Measurements from ENCODE around the gene INSR. TPM values are rescaled to one million over a fixed set of nuclear protein-coding genes. Genes with fewer than 3 reads are reported as not detected.
A peak's percentile ranks its signal among the peaks of the same experiment; 100 is the strongest.

Gene INSR
- total and polyA plus RNA-seq, 10 of the 15 experiments (the other 5 are each of a cell fraction or from before 2014, with no cell fraction given) = 4.2 to 34.9 (median 13.6) TPM

DNA sequence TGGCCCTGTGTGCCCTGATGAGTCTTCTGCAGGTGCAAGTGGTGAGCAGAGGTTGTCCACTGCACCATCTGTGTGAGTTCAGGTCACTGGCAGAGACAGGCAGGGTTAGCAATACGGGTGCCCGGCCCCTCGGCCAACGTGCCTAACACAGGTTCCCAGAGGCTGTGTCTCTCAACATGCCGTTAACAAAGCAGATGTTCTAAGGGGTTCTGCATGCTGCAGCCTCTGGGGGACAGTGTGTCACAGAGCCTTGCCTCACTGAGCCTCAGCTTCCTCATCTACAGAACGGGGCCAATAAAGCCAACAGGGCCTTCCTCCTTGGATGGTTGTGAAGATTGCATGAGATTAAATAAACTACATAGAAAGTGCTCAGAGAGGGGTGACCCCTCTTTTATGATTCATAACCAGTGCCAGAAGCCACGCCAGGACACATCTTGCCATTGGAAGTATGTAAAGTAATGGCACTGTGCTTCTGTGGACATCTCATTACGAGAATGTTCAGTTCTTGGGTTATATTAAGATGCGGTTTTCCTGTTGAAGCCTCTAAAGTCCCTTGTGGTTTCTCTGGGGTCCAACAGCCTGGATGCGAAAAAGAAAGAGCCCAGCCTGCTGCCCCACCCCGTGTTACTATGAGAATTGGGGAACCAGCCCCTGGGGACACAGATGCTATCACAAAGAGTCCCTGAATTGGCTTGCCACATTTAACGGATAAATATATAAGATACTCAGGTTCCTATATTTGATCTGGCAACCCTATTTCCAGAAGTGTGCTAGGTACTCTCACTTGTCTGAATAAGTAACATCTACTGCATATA lies 43.4 kb upstream of the INSR start (continued):
- TF ChIP-seq ESRRA (IDR thresholded peaks at IDR 0.05; ENCODE audit: low read length) = peak; percentile 71; the same call in 1 of the 2 replicates
- no peak for TF ChIP-seq HCFC1 (IDR thresholded peaks at IDR 0.05; ENCODE audit: low read length)
- TF ChIP-seq, protein P1, sequence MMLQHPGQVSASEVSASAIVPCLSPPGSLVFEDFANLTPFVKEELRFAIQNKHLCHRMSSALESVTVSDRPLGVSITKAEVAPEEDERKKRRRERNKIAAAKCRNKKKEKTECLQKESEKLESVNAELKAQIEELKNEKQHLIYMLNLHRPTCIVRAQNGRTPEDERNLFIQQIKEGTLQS (IDR thresholded peaks at IDR 0.05; ENCODE audit: borderline replicate concordance, extremely low read depth, low read depth, low read length) = no peak
- no peak for TF ChIP-seq KAT2A (conservative IDR thresholded peaks at IDR 0.05; ENCODE audit: control insufficient read depth, low read depth, low read length)
- peak; percentile 63; the same call in 1 of the 2 replicates for TF ChIP-seq LARP7 (IDR thresholded peaks at IDR 0.05)
- TF ChIP-seq, protein P2, sequence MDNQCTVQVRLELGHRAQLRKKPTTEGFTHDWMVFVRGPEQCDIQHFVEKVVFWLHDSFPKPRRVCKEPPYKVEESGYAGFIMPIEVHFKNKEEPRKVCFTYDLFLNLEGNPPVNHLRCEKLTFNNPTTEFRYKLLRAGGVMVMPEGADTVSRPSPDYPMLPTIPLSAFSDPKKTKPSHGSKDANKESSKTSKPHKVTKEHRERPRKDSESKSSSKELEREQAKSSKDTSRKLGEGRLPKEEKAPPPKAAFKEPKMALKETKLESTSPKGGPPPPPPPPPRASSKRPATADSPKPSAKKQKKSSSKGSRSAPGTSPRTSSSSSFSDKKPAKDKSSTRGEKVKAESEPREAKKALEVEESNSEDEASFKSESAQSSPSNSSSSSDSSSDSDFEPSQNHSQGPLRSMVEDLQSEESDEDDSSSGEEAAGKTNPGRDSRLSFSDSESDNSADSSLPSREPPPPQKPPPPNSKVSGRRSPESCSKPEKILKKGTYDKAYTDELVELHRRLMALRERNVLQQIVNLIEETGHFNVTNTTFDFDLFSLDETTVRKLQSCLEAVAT (IDR thresholded peaks at IDR 0.05) = peak; percentile 95
- TF ChIP-seq CEBPB (IDR thresholded peaks at IDR 0.05; ENCODE audit: borderline replicate concordance in 1 of 2, low read depth in 2 of 2, low read length in 2 of 2) = peak in 1 of 2 experiments; percentile 71; a peak in 1 of 4 replicates
- TF ChIP-seq CBFB (IDR thresholded peaks at IDR 0.05; ENCODE audit: low read depth) = peak; percentile 99
- TF ChIP-seq, protein P3, sequence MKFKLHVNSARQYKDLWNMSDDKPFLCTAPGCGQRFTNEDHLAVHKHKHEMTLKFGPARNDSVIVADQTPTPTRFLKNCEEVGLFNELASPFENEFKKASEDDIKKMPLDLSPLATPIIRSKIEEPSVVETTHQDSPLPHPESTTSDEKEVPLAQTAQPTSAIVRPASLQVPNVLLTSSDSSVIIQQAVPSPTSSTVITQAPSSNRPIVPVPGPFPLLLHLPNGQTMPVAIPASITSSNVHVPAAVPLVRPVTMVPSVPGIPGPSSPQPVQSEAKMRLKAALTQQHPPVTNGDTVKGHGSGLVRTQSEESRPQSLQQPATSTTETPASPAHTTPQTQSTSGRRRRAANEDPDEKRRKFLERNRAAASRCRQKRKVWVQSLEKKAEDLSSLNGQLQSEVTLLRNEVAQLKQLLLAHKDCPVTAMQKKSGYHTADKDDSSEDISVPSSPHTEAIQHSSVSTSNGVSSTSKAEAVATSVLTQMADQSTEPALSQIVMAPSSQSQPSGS (IDR thresholded peaks at IDR 0.05; ENCODE audit: low read length) = peak; percentile 99
- peak; percentile 41; the same call in 1 of the 2 replicates for TF ChIP-seq ZNF217 (IDR thresholded peaks at IDR 0.05)
- TF ChIP-seq, protein P4, sequence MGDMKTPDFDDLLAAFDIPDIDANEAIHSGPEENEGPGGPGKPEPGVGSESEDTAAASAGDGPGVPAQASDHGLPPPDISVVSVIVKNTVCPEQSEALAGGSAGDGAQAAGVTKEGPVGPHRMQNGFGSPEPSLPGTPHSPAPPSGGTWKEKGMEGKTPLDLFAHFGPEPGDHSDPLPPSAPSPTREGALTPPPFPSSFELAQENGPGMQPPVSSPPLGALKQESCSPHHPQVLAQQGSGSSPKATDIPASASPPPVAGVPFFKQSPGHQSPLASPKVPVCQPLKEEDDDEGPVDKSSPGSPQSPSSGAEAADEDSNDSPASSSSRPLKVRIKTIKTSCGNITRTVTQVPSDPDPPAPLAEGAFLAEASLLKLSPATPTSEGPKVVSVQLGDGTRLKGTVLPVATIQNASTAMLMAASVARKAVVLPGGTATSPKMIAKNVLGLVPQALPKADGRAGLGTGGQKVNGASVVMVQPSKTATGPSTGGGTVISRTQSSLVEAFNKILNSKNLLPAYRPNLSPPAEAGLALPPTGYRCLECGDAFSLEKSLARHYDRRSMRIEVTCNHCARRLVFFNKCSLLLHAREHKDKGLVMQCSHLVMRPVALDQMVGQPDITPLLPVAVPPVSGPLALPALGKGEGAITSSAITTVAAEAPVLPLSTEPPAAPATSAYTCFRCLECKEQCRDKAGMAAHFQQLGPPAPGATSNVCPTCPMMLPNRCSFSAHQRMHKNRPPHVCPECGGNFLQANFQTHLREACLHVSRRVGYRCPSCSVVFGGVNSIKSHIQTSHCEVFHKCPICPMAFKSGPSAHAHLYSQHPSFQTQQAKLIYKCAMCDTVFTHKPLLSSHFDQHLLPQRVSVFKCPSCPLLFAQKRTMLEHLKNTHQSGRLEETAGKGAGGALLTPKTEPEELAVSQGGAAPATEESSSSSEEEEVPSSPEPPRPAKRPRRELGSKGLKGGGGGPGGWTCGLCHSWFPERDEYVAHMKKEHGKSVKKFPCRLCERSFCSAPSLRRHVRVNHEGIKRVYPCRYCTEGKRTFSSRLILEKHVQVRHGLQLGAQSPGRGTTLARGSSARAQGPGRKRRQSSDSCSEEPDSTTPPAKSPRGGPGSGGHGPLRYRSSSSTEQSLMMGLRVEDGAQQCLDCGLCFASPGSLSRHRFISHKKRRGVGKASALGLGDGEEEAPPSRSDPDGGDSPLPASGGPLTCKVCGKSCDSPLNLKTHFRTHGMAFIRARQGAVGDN (IDR thresholded peaks at IDR 0.05) = peak; percentile 89; the same call in 1 of the 2 replicates
- TF ChIP-seq SMAD5 (IDR thresholded peaks at IDR 0.05; ENCODE audit: low read depth) = no peak
- peak; percentile 89; the same call in 1 of the 2 replicates for TF ChIP-seq RB1 (IDR thresholded peaks at IDR 0.05; ENCODE audit: borderline replicate concordance)
- TF ChIP-seq EP300 (IDR thresholded peaks at IDR 0.05; ENCODE audit: borderline replicate concordance in 1 of 2, control insufficient read depth in 1 of 2, low read depth in 2 of 2, low read length in 2 of 2) = peak; percentile 92 to 94
- no peak for TF ChIP-seq PAX8 (IDR thresholded peaks at IDR 0.05)
- TF ChIP-seq TARDBP (IDR thresholded peaks at IDR 0.05; ENCODE audit: borderline replicate concordance) = no peak
- peak; percentile 93; the same call in 1 of the 2 replicates for TF ChIP-seq RBBP5 (conservative IDR thresholded peaks at IDR 0.05)
- 0 out of 2 replicates have a peak, but pooled peaks have one; percentile 73 for TF ChIP-seq ZSCAN29 (IDR thresholded peaks at IDR 0.05)
- TF ChIP-seq, protein P5, sequence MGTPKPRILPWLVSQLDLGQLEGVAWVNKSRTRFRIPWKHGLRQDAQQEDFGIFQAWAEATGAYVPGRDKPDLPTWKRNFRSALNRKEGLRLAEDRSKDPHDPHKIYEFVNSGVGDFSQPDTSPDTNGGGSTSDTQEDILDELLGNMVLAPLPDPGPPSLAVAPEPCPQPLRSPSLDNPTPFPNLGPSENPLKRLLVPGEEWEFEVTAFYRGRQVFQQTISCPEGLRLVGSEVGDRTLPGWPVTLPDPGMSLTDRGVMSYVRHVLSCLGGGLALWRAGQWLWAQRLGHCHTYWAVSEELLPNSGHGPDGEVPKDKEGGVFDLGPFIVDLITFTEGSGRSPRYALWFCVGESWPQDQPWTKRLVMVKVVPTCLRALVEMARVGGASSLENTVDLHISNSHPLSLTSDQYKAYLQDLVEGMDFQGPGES (IDR thresholded peaks at IDR 0.05) = no peak
- TF ChIP-seq POLR2AphosphoS2 (IDR thresholded peaks at IDR 0.05; ENCODE audit: low read depth, low read length) = peak; percentile 35; the same call in 1 of the 2 replicates
- no peak for TF ChIP-seq BRCA1 (IDR thresholded peaks at IDR 0.05; ENCODE audit: low read depth, low read length)
- TF ChIP-seq ZZZ3 (IDR thresholded peaks at IDR 0.05; ENCODE audit: control insufficient read depth, insufficient read length, low read depth) = no peak

Measured in GM12878 (cell line).